Measurements from ENCODE around the gene ADGRV1. TPM values are rescaled to one million over a fixed set of nuclear protein-coding genes. Genes with fewer than 3 reads are reported as not detected.

The ADGRV1 gene
- total and polyA plus RNA-seq, 12 donors = 0.03 to 1.4 (median 0.44) TPM; not detected in 6

GRCh38 chr5:91104062-91104448 is 545.5 kb downstream of the ADGRV1 start:
- 90 to 98% methylated on average over 1 of the region's 1 CpG for WGBS, 2 donors
- intact Hi-C loops (cut with DNase I) = loop anchor here (5.0 to 10.0 kb wide), 10 partner anchors 111 to 283 kb away; partner anchors contain the start of gene ARRDC3 (in 1 of the 10)
- TF ChIP-seq, protein P1, sequence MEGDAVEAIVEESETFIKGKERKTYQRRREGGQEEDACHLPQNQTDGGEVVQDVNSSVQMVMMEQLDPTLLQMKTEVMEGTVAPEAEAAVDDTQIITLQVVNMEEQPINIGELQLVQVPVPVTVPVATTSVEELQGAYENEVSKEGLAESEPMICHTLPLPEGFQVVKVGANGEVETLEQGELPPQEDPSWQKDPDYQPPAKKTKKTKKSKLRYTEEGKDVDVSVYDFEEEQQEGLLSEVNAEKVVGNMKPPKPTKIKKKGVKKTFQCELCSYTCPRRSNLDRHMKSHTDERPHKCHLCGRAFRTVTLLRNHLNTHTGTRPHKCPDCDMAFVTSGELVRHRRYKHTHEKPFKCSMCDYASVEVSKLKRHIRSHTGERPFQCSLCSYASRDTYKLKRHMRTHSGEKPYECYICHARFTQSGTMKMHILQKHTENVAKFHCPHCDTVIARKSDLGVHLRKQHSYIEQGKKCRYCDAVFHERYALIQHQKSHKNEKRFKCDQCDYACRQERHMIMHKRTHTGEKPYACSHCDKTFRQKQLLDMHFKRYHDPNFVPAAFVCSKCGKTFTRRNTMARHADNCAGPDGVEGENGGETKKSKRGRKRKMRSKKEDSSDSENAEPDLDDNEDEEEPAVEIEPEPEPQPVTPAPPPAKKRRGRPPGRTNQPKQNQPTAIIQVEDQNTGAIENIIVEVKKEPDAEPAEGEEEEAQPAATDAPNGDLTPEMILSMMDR (IDR thresholded peaks at IDR 0.05) = no peak
- Histone ChIP-seq H3K9me3 (peaks cover 0 to 8% (median 0%) of the 10 kb centered on the region in 11 donors), H3K27ac (peak overlapping the region in 2 of 10 donors; percentile 38 to 66), H3K27me3 (no peaks in the 10 kb centered on the region), H3K4me3 (no peak overlapping the region), H3K4me1 (peaks cover 0 to 28% (median 0%) of the 10 kb centered on the region in 9 donors), H3K36me3 (no peaks in the 10 kb centered on the region)
- ATAC-seq (no peak), DNase-seq (no peak)

GRCh38 chr5:91106842-91107511 is 548.4 kb downstream of the ADGRV1 start:
- DNase-seq (peak in 1 of 2 donors; percentile 32), ATAC-seq (peak in 3 of 8 donors; percentile 25 to 42 (median 34))
- intact Hi-C loops (cut with DNase I) = loop anchor here in 6 of 10 donors (5.0 to 10.0 kb wide), 5 partner anchors 55 to 178 kb away; no protein-coding TSS in a partner anchor
- Histone ChIP-seq H3K9me3 (peaks cover 0 to 8% (median 0%) of the 10 kb centered on the region in 11 donors), H3K36me3 (no peaks in the 10 kb centered on the region), H3K4me3 (peak overlapping the region in 2 of 10 donors; percentile 7 to 11), H3K27me3 (no peaks in the 10 kb centered on the region), H3K27ac (peak overlapping the region in 8 of 10 donors; percentile 4 to 54 (median 38)), H3K4me1 (peaks cover 0 to 35% (median 23%) of the 10 kb centered on the region in 9 donors)
- 44 to 61% methylated on average over 8 of the region's 8 CpGs for WGBS, 2 donors
- TF ChIP-seq, protein P1 (IDR thresholded peaks at IDR 0.05) = no peak

DNA sequence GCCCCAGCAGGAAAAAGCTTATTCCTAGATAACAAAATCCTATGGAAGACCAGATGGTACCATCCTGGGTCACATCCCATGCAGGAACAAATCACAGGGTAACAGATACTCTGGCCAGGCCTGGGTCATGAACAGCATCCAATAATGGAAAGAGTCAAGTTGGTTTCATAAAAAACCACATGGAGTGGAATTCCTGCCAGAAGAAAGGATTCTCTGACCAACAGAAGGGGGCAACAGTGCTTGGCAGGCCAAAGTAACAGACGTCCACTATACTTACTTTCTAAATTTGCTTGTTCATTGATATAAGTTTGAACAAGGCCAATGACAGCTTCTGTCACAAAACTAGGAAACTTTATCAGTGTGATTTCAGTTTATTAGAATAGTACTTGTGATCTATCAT is 551.0 kb downstream of the ADGRV1 start:
- Histone ChIP-seq H3K4me3 (no peak overlapping the region), H3K36me3 (no peaks in the 10 kb centered on the region), H3K4me1 (peaks cover 0 to 43% (median 20%) of the 10 kb centered on the region in 9 donors), H3K27ac (peak overlapping the region in 4 of 10 donors; percentile 32 to 76 (median 68)), H3K27me3 (no peaks in the 10 kb centered on the region), H3K9me3 (peaks cover 0 to 8% (median 0%) of the 10 kb centered on the region in 11 donors)
- 60 to 64% methylated on average over 1 of the region's 1 CpG for WGBS, 2 donors
- TF ChIP-seq, protein P1 (IDR thresholded peaks at IDR 0.05) = peak in 1 of 9 donors; percentile 17
- intact Hi-C loops (cut with DNase I) = loop anchor here in 7 of 10 donors (2.0 to 10.0 kb wide), 9 partner anchors 38 to 175 kb away; no protein-coding TSS in a partner anchor
- ATAC-seq (no peak), DNase-seq (no peak)

DNA sequence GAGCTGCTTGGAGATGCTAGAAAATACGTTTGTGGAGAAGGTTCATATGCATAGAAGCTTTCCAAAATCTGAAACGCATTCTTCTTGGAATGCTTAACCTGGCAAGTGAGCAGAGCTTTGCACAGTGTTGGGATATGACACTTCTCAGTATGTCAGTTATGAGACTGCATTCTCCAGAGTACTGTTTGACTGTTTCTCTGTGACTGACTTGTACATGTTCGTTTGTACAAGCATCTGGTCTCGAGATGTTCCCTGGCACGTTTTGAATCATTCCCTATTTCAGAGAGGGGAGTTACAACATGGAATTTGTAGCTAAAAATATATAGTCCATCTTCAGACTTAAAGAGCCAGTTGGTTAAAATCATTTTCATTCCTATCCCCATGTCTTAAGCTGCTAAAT is 552.1 kb downstream of the ADGRV1 start:
- DNase-seq (no peak), ATAC-seq (peak; percentile 39 to 90 (median 74))
- no peaks in the 10 kb centered on the region for H3K36me3 ChIP-seq
- TF ChIP-seq, protein P1 (IDR thresholded peaks at IDR 0.05) = no peak
- peak overlapping the region in 9 of 10 donors; percentile 3 to 76 (median 42) for H3K27ac ChIP-seq
- no peak overlapping the region for H3K4me3 ChIP-seq
- H3K27me3 ChIP-seq = no peaks in the 10 kb centered on the region
- 11 to 17% methylated on average over 5 of the region's 5 CpGs for WGBS, 2 donors
- peaks cover 0 to 7% (median 0%) of the 10 kb centered on the region in 11 donors for H3K9me3 ChIP-seq
- intact Hi-C loops (cut with DNase I) = loop anchor here in 4 of 10 donors (2.0 to 10.0 kb wide), 4 partner anchors 37 to 64 kb away; no protein-coding TSS in a partner anchor
- H3K4me1 ChIP-seq = peaks cover 0 to 50% (median 28%) of the 10 kb centered on the region in 9 donors

All from heart right ventricle (tissue), 16 donors.